Adrenal gland (tissue), 5 donors: ENCODE results near the gene SRP68.

Experiments used
- POLR2A ChIP-seq, 2 donors: fragments of 450-650 bp; IDR thresholded peaks; one replicate each; pipeline ENCODE4 v1.6.1; 2017; ENCODE audit warnings: antibody characterized with exemption in 2 of 2, mild to moderate bottlenecking in 2 of 2, moderate library complexity in 1 of 2
- TF ChIP-seq, protein P1 (sequence below), 6 experiments: fragments of 450-650 bp in 4 of 6; fragments of 200-600 bp in 2 of 6; sonication (generic) in 1 of 6; IDR thresholded peaks; 1 replicate in 5 of 6; 2 replicates in 1 of 6; pipeline versions ENCODE4 v1.5.1 to v1.8.0; 2016 to 2021; ENCODE audit warnings: antibody characterized with exemption in 6 of 6, mild to moderate bottlenecking in 2 of 6, moderate library complexity in 1 of 6
- donor health status: DM: no; HTN: no; CAD: no.

DNA sequence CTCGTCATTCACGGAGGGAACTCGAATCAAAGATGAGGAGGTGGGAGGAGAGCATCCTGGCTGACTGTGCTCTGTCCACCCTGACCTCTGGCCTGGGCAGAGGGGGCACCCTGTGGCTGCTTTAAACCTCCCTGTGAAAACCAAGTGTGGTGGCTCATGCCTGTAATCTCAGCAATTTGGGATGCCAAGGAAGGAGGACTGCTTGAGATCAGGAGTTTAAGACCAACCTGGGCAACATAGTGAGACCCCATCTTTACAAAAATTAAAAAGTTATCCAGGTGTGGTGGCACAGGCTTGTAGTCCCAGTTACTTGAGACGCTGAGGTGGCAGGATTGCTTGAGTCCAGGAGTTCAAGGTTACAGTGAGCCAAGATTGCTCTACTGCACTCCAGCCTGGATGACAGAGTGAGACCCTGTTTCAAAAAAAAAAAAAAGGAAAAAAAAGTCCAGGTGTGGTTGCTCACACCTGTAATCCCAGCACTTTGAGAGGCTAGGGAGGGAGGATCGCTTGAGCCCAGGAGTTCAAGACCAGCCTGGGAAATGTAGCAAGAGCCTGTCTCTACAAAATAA lies 77.4 kb downstream of the SRP68 start:
- no peak for TF ChIP-seq POLR2A (IDR thresholded peaks at IDR 0.05)
- TF ChIP-seq, protein P1, sequence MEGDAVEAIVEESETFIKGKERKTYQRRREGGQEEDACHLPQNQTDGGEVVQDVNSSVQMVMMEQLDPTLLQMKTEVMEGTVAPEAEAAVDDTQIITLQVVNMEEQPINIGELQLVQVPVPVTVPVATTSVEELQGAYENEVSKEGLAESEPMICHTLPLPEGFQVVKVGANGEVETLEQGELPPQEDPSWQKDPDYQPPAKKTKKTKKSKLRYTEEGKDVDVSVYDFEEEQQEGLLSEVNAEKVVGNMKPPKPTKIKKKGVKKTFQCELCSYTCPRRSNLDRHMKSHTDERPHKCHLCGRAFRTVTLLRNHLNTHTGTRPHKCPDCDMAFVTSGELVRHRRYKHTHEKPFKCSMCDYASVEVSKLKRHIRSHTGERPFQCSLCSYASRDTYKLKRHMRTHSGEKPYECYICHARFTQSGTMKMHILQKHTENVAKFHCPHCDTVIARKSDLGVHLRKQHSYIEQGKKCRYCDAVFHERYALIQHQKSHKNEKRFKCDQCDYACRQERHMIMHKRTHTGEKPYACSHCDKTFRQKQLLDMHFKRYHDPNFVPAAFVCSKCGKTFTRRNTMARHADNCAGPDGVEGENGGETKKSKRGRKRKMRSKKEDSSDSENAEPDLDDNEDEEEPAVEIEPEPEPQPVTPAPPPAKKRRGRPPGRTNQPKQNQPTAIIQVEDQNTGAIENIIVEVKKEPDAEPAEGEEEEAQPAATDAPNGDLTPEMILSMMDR (IDR thresholded peaks at IDR 0.05) = no peak
